ENCODE results near the gene TMEM238L.
A peak's percentile ranks its signal among the peaks of the same experiment; 100 is the strongest.

Gene TMEM238L

GRCh38 chr17:10793816-10794215, 10.1 kb downstream of the TMEM238L start:
- no peaks in the 10 kb centered on the region for H3K36me3 Mint-ChIP-seq (ENCODE audit: low read depth)

GRCh38 chr17:10793256-10793655, 10.6 kb downstream of the TMEM238L start:
- no peak for DNase-seq
- H3K4me1 Mint-ChIP-seq, result peaks cover 27% of the 10 kb centered on the region
- no peaks in the 10 kb centered on the region for H3K9me3 Mint-ChIP-seq
- no peak for TF ChIP-seq CTCF (IDR thresholded peaks at IDR 0.05)
- no peak overlapping the region for H3K27ac Mint-ChIP-seq
- H3K36me3 Mint-ChIP-seq (ENCODE audit: low read depth), result no peaks in the 10 kb centered on the region
- peaks cover 7% of the 10 kb centered on the region for H3K27me3 Mint-ChIP-seq (ENCODE audit: low read depth, poor library complexity)
- no peak overlapping the region for H3K4me3 Mint-ChIP-seq

More at GRCh38 chr17:10793816-10794215, 10.1 kb downstream of the TMEM238L start:
- Mint-ChIP-seq H3K4me1 (peaks cover 26% of the 10 kb centered on the region), H3K4me3 (no peak overlapping the region), H3K27me3 (ENCODE audit: low read depth, poor library complexity) (peaks cover 5% of the 10 kb centered on the region), H3K9me3 (no peaks in the 10 kb centered on the region), H3K27ac (no peak overlapping the region)
- no peak for TF ChIP-seq CTCF (IDR thresholded peaks at IDR 0.05)
- DNase-seq, result no peak

- Mint-ChIP-seq H3K27me3 (ENCODE audit: low read depth, poor library complexity) (peaks cover 7% of the 10 kb centered on the region), H3K27ac (no peak overlapping the region), H3K4me3 (no peak overlapping the region), H3K36me3 (ENCODE audit: low read depth) (no peaks in the 10 kb centered on the region), H3K4me1 (peaks cover 37% of the 10 kb centered on the region), H3K9me3 (no peaks in the 10 kb centered on the region)
- no peak for TF ChIP-seq CTCF (IDR thresholded peaks at IDR 0.05)
- no peak for DNase-seq
These were observed 11.7 kb downstream of the TMEM238L start for GRCh38 chr17:10792151-10792550.

GRCh38 chr17:10790491-10791401, 13.2 kb downstream of the TMEM238L start:
- Mint-ChIP-seq H3K27me3 (ENCODE audit: low read depth, poor library complexity) (peaks cover 12% of the 10 kb centered on the region), H3K27ac (no peak overlapping the region), H3K36me3 (ENCODE audit: low read depth) (no peaks in the 10 kb centered on the region), H3K4me3 (no peak overlapping the region), H3K9me3 (no peaks in the 10 kb centered on the region), H3K4me1 (peaks cover 37% of the 10 kb centered on the region)
- no peak for DNase-seq
- TF ChIP-seq CTCF (IDR thresholded peaks at IDR 0.05), result no peak

GRCh38 chr17:10789694-10790271, 14.1 kb downstream of the TMEM238L start:
- Mint-ChIP-seq H3K4me3 (no peak overlapping the region), H3K4me1 (peaks cover 37% of the 10 kb centered on the region), H3K9me3 (no peaks in the 10 kb centered on the region), H3K27ac (peak overlapping the region; percentile 80), H3K36me3 (ENCODE audit: low read depth) (no peaks in the 10 kb centered on the region), H3K27me3 (ENCODE audit: low read depth, poor library complexity) (peaks cover 12% of the 10 kb centered on the region)
- no peak for TF ChIP-seq CTCF (IDR thresholded peaks at IDR 0.05)
- DNase-seq, result no peak

Measured in nephron progenitor cell (in vitro differentiated cells).